22Rv1 (cell line): ENCODE data around the gene PLAAT3.
"Not testable (repeated sequence)": the region's sequence is repeated elsewhere in the genome, so short reads cannot be mapped to it uniquely, and the experiment has no call there.

ENCODE experiments used
- H3K27ac ChIP-seq: fragments of 450-650 bp; 2 replicates; pipeline ENCODE4 v1.5.1; 2017
- ZFX ChIP-seq: fragments of 450-650 bp; IDR thresholded peaks from 2 replicates; pipeline ENCODE4 v1.6.1; 2017; ENCODE audit warnings: antibody characterized with exemption, borderline replicate concordance
- TF ChIP-seq, protein P1 (sequence below): fragments of 450-650 bp; IDR thresholded peaks from 2 replicates; pipeline ENCODE4 v1.5.1; 2017; ENCODE audit warnings: mild to moderate bottlenecking

PLAAT3 gene

GRCh38 chr11:63614136-63614671 is at the start of gene PLAAT3:
PLAAT3 (minus strand) TSS chr11:63614433; CDS start chr11:63614014, 419 bp downstream.
- no peak for TF ChIP-seq ZFX
- peak within 1 kb of the TSS; percentile 42 for H3K27ac ChIP-seq

GRCh38 chr11:63663809-63664208 is 49.6 kb upstream of the PLAAT3 start:
- TF ChIP-seq, protein P1, sequence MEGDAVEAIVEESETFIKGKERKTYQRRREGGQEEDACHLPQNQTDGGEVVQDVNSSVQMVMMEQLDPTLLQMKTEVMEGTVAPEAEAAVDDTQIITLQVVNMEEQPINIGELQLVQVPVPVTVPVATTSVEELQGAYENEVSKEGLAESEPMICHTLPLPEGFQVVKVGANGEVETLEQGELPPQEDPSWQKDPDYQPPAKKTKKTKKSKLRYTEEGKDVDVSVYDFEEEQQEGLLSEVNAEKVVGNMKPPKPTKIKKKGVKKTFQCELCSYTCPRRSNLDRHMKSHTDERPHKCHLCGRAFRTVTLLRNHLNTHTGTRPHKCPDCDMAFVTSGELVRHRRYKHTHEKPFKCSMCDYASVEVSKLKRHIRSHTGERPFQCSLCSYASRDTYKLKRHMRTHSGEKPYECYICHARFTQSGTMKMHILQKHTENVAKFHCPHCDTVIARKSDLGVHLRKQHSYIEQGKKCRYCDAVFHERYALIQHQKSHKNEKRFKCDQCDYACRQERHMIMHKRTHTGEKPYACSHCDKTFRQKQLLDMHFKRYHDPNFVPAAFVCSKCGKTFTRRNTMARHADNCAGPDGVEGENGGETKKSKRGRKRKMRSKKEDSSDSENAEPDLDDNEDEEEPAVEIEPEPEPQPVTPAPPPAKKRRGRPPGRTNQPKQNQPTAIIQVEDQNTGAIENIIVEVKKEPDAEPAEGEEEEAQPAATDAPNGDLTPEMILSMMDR = no peak
- TF ChIP-seq ZFX = no peak
- no peak overlapping the region for H3K27ac ChIP-seq

GRCh38 chr11:63660972-63661371 is 46.7 kb upstream of the PLAAT3 start:
- H3K27ac ChIP-seq = no peak overlapping the region
- TF ChIP-seq, protein P1 = no peak
- TF ChIP-seq ZFX = no peak

DNA sequence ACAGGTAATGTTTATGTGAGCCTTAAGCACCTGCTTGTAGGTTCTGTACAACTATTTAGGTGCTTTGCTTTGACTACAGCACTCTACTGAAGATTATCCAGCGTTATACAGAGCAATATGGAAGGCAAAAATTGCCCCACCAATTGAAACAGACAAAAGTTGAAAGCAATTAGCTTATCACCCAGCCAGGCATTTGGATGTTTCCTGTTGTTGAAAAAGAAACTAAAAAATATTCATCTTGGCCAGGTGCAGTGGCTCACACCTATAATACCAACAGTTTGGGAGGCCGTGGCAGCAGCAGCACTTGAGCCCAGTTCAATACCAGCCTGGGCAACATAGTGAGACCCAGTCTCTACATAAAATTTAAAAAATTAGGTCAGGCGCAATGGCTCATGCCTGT is 38.4 kb upstream of the PLAAT3 start:
- TF ChIP-seq ZFX = no peak
- TF ChIP-seq, protein P1 = no peak
- H3K27ac ChIP-seq = no peak overlapping the region

DNA sequence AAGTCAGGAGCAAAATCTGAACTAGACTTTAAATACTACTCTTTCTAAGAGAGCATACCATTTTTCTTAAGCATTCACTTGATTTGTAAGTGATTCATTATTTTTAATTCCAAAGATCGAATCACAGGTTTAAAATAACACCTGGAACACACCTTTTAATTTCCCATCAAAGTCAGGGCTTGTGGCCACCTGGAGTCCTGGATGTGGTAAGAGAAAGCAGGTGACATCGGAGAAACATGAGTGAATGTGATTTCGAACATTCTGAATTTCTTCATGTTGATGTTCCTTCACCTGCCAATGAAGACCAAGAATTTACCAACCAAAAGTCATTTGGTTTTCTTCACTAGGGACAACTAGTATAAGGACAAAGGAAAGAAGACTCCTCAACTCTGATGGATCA is 29.0 kb upstream of the PLAAT3 start:
- TF ChIP-seq ZFX = no peak

DNA sequence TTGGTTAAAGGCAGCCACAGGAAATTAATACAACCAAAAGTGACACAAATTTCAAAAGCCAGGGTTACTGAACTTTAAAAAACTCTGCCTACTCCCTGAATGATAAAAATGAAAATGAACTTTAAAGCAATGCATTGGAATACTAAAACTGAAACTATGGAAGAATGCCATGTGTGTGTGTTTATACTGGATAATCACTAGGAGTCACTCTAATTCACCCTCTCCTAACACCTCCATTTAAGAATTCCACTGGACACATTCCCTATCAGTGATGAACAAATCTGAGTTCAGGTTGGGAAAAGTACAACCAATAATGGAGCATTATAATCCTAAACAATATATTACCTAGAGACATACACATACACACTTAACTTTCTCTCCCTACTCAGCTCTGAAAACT is 27.5 kb upstream of the PLAAT3 start:
- H3K27ac ChIP-seq = no peak overlapping the region; the same call in 1 of the 2 replicates
- TF ChIP-seq ZFX = no peak
- TF ChIP-seq, protein P1 = peak; percentile 38

More for the DNA sequence above, 29.0 kb upstream of the PLAAT3 start:
- H3K27ac ChIP-seq = no peak overlapping the region

DNA sequence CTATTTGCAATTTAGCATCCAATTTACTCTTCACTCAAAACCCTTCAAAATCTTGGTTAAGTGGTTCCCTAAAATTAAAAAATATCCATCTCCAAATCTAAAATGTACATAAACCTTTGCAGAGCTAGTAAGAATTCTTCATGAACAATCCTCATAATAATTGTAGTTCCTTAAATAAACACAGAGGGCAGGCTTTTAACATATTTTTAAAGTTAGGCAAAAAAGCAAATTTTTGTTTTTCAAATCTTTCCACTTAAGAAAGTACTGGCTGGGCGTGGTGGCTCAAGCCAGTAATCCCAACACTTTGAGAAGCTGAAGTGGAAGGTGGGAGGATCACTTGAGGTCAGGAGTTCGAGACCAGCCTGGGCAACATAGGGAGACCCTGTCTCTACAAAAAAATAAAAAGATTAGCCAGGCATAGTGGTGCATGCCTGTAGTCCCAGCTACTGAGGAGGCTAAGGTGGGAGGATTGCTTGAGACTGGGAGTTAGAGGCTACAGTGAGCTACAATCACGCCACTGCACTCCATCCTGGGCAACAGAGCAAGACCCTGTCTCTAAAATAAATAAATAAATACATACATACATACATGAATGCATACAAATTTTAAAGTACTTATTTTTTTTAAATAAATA is 25.1 kb upstream of the PLAAT3 start:
- no peak overlapping the region for H3K27ac ChIP-seq
- TF ChIP-seq ZFX = no peak
- TF ChIP-seq, protein P1 = peak; percentile 76

DNA sequence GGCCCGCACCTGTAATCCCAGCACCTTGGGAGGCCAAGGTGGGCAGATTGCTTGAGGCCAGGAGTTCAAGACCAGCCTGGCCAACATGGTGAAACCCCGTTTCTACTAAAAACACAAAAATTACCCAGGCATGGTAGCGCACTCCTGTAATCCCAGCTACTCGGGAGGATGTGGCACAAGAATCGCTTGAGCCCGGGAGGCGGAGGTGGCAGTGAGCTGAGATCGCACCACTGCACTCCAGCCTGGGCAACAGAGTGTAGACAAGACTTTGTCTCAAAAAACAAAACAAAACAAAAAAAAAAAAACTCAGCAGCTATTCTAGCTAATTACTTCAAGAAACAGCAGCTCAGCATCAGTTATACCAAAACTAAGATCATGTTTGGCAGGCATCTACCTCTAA is 24.2 kb upstream of the PLAAT3 start:
- not testable (repeated sequence) for H3K27ac ChIP-seq
